ENCODE data around the gene ATG4B. TPM values are rescaled to one million over a fixed set of nuclear protein-coding genes. Genes with fewer than 3 reads are reported as not detected.

ATG4B gene
- total RNA-seq, 3 donors from 2014 or later (not counting 1 experiment from before 2014, with no cell fraction given) = 106 to 171 (median 139) TPM

DNA sequence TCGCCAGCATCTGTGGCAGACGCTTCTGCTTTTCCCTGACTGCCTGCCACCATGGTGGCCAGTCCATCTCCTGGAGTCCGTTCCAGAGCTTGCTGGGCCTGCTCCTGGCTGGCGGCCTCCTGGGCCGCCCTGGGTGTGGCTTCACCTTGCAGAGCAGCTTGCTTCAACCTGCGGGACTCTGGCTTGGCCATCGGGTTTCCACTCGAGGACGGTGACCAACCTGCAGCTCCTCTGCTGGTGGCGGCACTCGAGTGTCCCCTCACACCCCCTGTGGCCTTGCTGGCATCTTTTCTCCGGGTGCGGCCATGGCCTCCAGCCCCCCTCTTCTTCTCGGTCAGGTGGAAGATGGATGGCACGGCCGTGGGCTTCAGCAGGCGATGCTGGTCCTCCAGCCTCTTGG is 3.9 kb upstream of the ATG4B start:
- Histone ChIP-seq H3K4me3 (ENCODE audit: low read length) (no peak overlapping the region), H3K27me3 (ENCODE audit: control insufficient read depth, insufficient read depth, low read length) (no peaks in the 10 kb centered on the region), H3K36me3 (ENCODE audit: control insufficient read depth, insufficient read depth, low read length) (peaks cover 16% of the 10 kb centered on the region), H3K27ac (ENCODE audit: low read length) (no peak overlapping the region), H3K9me3 (ENCODE audit: control insufficient read depth, insufficient read depth, low read length) (no peaks in the 10 kb centered on the region), H3K4me1 (ENCODE audit: control insufficient read depth, insufficient read depth, low read length) (peaks cover 16% of the 10 kb centered on the region)
- Mint-ChIP-seq H3K4me3 (no peak overlapping the region), H3K27me3 (ENCODE audit: low read depth in 2 of 2) (no peaks in the 10 kb centered on the region), H3K27ac (no peak overlapping the region), H3K4me1 (peaks cover 13 to 15% of the 10 kb centered on the region in 2 donors), H3K36me3 (no peaks in the 10 kb centered on the region), H3K9me3 (no peaks in the 10 kb centered on the region)
- whole genome bisulfite sequencing (ENCODE audit: insufficient coverage) = 98% methylated on average over 17 of the region's 17 CpGs
- DNase-seq = no peak
- intact Hi-C loops (cut with micrococcal nuclease) = no loop called here
- TF ChIP-seq, protein P1, sequence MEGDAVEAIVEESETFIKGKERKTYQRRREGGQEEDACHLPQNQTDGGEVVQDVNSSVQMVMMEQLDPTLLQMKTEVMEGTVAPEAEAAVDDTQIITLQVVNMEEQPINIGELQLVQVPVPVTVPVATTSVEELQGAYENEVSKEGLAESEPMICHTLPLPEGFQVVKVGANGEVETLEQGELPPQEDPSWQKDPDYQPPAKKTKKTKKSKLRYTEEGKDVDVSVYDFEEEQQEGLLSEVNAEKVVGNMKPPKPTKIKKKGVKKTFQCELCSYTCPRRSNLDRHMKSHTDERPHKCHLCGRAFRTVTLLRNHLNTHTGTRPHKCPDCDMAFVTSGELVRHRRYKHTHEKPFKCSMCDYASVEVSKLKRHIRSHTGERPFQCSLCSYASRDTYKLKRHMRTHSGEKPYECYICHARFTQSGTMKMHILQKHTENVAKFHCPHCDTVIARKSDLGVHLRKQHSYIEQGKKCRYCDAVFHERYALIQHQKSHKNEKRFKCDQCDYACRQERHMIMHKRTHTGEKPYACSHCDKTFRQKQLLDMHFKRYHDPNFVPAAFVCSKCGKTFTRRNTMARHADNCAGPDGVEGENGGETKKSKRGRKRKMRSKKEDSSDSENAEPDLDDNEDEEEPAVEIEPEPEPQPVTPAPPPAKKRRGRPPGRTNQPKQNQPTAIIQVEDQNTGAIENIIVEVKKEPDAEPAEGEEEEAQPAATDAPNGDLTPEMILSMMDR (IDR thresholded peaks at IDR 0.05) = no peak
- no peak for ATAC-seq

DNA sequence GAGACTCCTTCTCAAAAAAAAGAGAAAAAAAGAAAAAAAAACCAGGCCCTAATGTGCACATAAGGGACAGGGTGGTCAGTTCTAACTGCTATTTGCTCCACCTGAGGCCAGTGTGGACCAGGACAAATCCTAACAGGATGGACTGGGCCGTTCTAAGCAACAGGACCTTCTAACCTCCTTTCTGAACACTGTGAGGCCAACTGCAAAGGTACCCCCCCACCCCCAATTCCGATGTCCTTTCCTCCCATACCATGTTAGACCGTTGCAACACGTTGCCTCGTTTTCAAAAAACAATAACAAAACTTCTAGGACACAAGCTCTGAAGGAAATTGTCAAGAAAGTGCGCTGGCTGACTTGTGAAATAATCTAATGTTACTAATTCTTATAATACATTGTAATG is 1.7 kb upstream of the ATG4B start:
- Histone ChIP-seq H3K27me3 (ENCODE audit: control insufficient read depth, insufficient read depth, low read length) (no peaks in the 10 kb centered on the region), H3K27ac (ENCODE audit: low read length) (no peak overlapping the region), H3K4me3 (ENCODE audit: low read length) (no peak overlapping the region), H3K36me3 (ENCODE audit: control insufficient read depth, insufficient read depth, low read length) (peaks cover 16% of the 10 kb centered on the region), H3K4me1 (ENCODE audit: control insufficient read depth, insufficient read depth, low read length) (peaks cover 30% of the 10 kb centered on the region), H3K9me3 (ENCODE audit: control insufficient read depth, insufficient read depth, low read length) (no peaks in the 10 kb centered on the region)
- DNase-seq (no peak), ATAC-seq (no peak)
- TF ChIP-seq, protein P1 (IDR thresholded peaks at IDR 0.05) = no peak
- peak overlapping the region; percentile 87 for H3K4me3 Mint-ChIP-seq
- no peaks in the 10 kb centered on the region for H3K27me3 Mint-ChIP-seq (ENCODE audit: low read depth in 2 of 2)
- H3K36me3 Mint-ChIP-seq = no peaks in the 10 kb centered on the region
- 54% methylated on average over 5 of the region's 6 CpGs for WGBS (ENCODE audit: insufficient coverage)
- H3K4me1 Mint-ChIP-seq = peaks cover 34 to 37% of the 10 kb centered on the region in 2 donors
- no peaks in the 10 kb centered on the region for H3K9me3 Mint-ChIP-seq
- intact Hi-C loops (cut with micrococcal nuclease) = loop anchor here (2.0 to 5.0 kb wide), 3 partner anchors 19 to 318 kb away; partner anchors contain the start of genes HDLBP, SEPTIN2 and STK25
- peak overlapping the region; percentile 68 to 76 for H3K27ac Mint-ChIP-seq

DNA sequence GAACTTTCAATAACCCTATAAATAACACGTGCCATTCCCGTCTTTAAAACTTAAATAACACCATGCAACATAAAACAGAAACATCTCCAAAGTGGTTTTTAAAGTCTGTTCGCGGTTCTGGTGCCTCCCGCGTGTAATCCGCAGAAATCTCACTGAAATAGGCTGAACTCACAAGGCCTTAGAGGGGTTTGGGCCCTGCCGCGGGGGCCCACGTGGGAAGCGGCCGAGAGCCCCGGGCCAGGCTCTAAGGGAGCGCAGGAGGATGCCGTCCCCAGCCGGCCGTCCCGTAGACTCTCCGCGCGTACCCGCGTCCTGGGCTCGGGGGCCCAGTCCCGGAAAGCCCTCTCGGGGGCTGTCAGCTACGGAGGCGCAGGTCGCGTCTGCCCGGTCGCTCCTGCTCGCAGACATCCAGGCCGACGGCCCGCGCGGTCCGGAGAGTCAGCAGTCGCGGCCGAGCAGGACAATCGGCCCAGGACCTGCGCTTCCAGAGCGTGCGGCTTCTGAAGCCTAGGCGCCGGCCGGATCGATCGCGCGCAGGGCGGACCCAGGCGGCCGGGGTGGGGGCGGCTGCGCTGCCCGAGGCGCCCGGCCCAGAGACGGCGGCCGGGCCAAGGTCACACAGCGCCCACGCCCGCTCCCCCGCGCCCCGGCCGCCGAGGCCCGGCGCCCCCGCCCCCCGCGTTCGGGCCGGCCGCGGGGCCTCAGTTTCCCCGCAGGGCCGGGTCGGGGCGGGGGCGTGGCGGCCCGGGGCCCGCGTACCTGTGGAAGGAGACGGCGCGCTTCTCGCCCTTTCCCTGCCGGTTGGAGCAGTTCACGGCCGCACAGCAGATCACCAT is 1.1 kb upstream of the ATG4B start:
- under 1% methylated on average over 97 of the region's 97 CpGs for WGBS (ENCODE audit: insufficient coverage)
- ATAC-seq (peak; percentile 36 to 51 (median 40)), DNase-seq (peak; percentile 27 to 49)
- H3K36me3 ChIP-seq (ENCODE audit: control insufficient read depth, insufficient read depth, low read length) = peaks cover 16% of the 10 kb centered on the region
- H3K27me3 ChIP-seq (ENCODE audit: control insufficient read depth, insufficient read depth, low read length) = no peaks in the 10 kb centered on the region
- peaks cover 40 to 43% of the 10 kb centered on the region in 2 donors for H3K4me1 Mint-ChIP-seq
- H3K4me1 ChIP-seq (ENCODE audit: control insufficient read depth, insufficient read depth, low read length) = peaks cover 30% of the 10 kb centered on the region
- H3K9me3 Mint-ChIP-seq = no peaks in the 10 kb centered on the region
- peak overlapping the region; percentile 28 for H3K27ac ChIP-seq (ENCODE audit: low read length)
- peak overlapping the region; percentile 31 for H3K4me3 ChIP-seq (ENCODE audit: low read length)
- H3K4me3 Mint-ChIP-seq = peak overlapping the region; percentile 87
- intact Hi-C loops (cut with micrococcal nuclease) = loop anchor here (2.0 to 5.0 kb wide), 3 partner anchors 20 to 319 kb away; partner anchors contain the start of genes HDLBP, SEPTIN2 and STK25
- H3K27ac Mint-ChIP-seq = peak overlapping the region; percentile 68 to 76
- TF ChIP-seq, protein P1 (IDR thresholded peaks at IDR 0.05) = no peak
- H3K36me3 Mint-ChIP-seq = no peaks in the 10 kb centered on the region
- no peaks in the 10 kb centered on the region for H3K27me3 Mint-ChIP-seq (ENCODE audit: low read depth in 2 of 2)
- H3K9me3 ChIP-seq (ENCODE audit: control insufficient read depth, insufficient read depth, low read length) = no peaks in the 10 kb centered on the region

Data from natural killer cell (primary cell).